ENCODE measurements around the gene MYBBP1A.

The MYBBP1A gene

GRCh38 chr17:4535667-4536258 is 19.4 kb downstream of the MYBBP1A start:
- no peak for DNase-seq

- DNase-seq = no peak
Observed at GRCh38 chr17:4534928-4535666, 20.1 kb downstream of the MYBBP1A start.

GRCh38 chr17:4534515-4534914 is 20.7 kb downstream of the MYBBP1A start:
- DNase-seq = no peak

- no peak for DNase-seq
Observed at GRCh38 chr17:4533523-4534504, 21.4 kb downstream of the MYBBP1A start.

GRCh38 chr17:4532860-4533522 is 22.2 kb downstream of the MYBBP1A start:
- no peak for DNase-seq

GRCh38 chr17:4531988-4532736 is 23.0 kb downstream of the MYBBP1A start:
- DNase-seq = no peak

- no peak for DNase-seq
Observed at GRCh38 chr17:4530799-4531730, 24.1 kb downstream of the MYBBP1A start.

- no peak for DNase-seq
Observed at GRCh38 chr17:4529533-4530152, 25.5 kb downstream of the MYBBP1A start.

- DNase-seq = no peak
Observed at GRCh38 chr17:4527566-4528125, 27.5 kb downstream of the MYBBP1A start.

GRCh38 chr17:4527134-4527533 is 28.1 kb downstream of the MYBBP1A start:
- no peak for DNase-seq

GRCh38 chr17:4525691-4526397 is 29.3 kb downstream of the MYBBP1A start:
- no peak for DNase-seq

- no peak for DNase-seq
Observed at GRCh38 chr17:4523946-4524345, 31.2 kb downstream of the MYBBP1A start.

- no peak for DNase-seq
Observed at GRCh38 chr17:4522661-4523060, 32.5 kb downstream of the MYBBP1A start.

GRCh38 chr17:4520894-4521600 is 34.1 kb downstream of the MYBBP1A start:
- no peak for DNase-seq

- DNase-seq = no peak
Observed at GRCh38 chr17:4520060-4520893, 34.9 kb downstream of the MYBBP1A start.

- no peak for DNase-seq
Observed at GRCh38 chr17:4519361-4519788, 35.8 kb downstream of the MYBBP1A start.

GRCh38 chr17:4518901-4519300 is 36.3 kb downstream of the MYBBP1A start:
- DNase-seq = no peak

GRCh38 chr17:4516735-4517134 is 38.4 kb downstream of the MYBBP1A start:
- DNase-seq = no peak
